NB4 (cell line): ENCODE data around the gene CXCR5.

Experiments
- CTCF ChIP-seq: IDR thresholded peaks from one replicate; pipeline ENCODE4 v1.5.1; 2012; ENCODE audit warnings: low read depth, low read length
- POLR2A ChIP-seq: IDR thresholded peaks from 2 replicates; pipeline ENCODE4 v1.6.1; 2011; ENCODE audit warnings: mild to moderate bottlenecking; ENCODE audit not compliant: insufficient read length; ENCODE audit errors: extremely low read depth

GRCh38 chr11:118899706-118900360, 16.1 kb downstream of the CXCR5 start:
- TF ChIP-seq CTCF: no peak
- TF ChIP-seq POLR2A: no peak
